Measurements from ENCODE around the gene DCDC1.

The DCDC1 gene

DNA sequence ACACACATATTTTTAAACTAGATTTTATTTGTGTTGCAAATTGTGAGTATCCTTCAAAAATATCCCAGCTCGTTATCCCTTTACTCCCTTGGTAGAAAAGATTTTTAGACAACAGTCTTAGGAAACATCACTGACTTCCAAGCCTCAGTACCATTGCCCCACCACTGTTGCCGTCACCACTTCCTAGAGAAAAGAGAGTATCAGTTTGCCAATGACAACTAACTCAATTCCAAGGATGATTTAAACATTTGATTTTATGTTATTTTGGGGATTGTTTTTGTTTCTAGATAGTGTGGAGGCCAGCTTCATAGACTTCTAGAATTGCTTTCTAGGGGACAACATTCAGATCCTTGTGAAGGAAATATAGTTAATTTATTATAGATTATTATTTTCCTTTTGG lies 509.4 kb downstream of the DCDC1 start:
- TF ChIP-seq EZH2phosphoT487 (IDR thresholded peaks at IDR 0.05; ENCODE audit: low read depth), result no peak
- TF ChIP-seq, protein P1, sequence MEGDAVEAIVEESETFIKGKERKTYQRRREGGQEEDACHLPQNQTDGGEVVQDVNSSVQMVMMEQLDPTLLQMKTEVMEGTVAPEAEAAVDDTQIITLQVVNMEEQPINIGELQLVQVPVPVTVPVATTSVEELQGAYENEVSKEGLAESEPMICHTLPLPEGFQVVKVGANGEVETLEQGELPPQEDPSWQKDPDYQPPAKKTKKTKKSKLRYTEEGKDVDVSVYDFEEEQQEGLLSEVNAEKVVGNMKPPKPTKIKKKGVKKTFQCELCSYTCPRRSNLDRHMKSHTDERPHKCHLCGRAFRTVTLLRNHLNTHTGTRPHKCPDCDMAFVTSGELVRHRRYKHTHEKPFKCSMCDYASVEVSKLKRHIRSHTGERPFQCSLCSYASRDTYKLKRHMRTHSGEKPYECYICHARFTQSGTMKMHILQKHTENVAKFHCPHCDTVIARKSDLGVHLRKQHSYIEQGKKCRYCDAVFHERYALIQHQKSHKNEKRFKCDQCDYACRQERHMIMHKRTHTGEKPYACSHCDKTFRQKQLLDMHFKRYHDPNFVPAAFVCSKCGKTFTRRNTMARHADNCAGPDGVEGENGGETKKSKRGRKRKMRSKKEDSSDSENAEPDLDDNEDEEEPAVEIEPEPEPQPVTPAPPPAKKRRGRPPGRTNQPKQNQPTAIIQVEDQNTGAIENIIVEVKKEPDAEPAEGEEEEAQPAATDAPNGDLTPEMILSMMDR (IDR thresholded peaks at IDR 0.05; ENCODE audit: low read depth, low read length), result no peak
- Histone ChIP-seq H4K20me1 (ENCODE audit: insufficient read depth, low read length) (no peaks in the 10 kb centered on the region), H3K4me1 (ENCODE audit: low read length) (no peaks in the 10 kb centered on the region), H3K27me3 (ENCODE audit: low read depth, low read length) (peaks cover 6% of the 10 kb centered on the region; the same call in 1 of the 2 replicates), H3K9ac (ENCODE audit: low read length) (no peak overlapping the region), H3K27ac (ENCODE audit: low read length) (no peak overlapping the region), H3K79me2 (ENCODE audit: low read length) (no peaks in the 10 kb centered on the region), H3K4me3 (ENCODE audit: low read length) (no peak overlapping the region), H3K9me3 (ENCODE audit: insufficient read depth, low read length) (no peaks in the 10 kb centered on the region), H2AFZ (ENCODE audit: low read depth, low read length) (no peak overlapping the region), H3K4me2 (ENCODE audit: low read length) (no peak overlapping the region), H3K36me3 (replicated peaks; ENCODE audit: low read depth, low read length) (no peaks in the 10 kb centered on the region)

- peaks cover 6% of the 10 kb centered on the region; the same call in 1 of the 2 replicates for H3K27me3 ChIP-seq (ENCODE audit: low read depth, low read length)
- H3K4me2 ChIP-seq (ENCODE audit: low read length), result no peak overlapping the region
- TF ChIP-seq, protein P1 (IDR thresholded peaks at IDR 0.05; ENCODE audit: low read depth, low read length), result no peak
- no peak for TF ChIP-seq EZH2phosphoT487 (IDR thresholded peaks at IDR 0.05; ENCODE audit: low read depth)
- H3K9ac ChIP-seq (ENCODE audit: low read length), result no peak overlapping the region
- H4K20me1 ChIP-seq (ENCODE audit: insufficient read depth, low read length), result no peaks in the 10 kb centered on the region
- H3K9me3 ChIP-seq (ENCODE audit: insufficient read depth, low read length), result no peaks in the 10 kb centered on the region
- H3K4me1 ChIP-seq (ENCODE audit: low read length), result no peaks in the 10 kb centered on the region
- no peaks in the 10 kb centered on the region for H3K36me3 ChIP-seq (replicated peaks; ENCODE audit: low read depth, low read length)
- H2AFZ ChIP-seq (ENCODE audit: low read depth, low read length), result no peak overlapping the region
- no peaks in the 10 kb centered on the region for H3K79me2 ChIP-seq (ENCODE audit: low read length)
- no peak overlapping the region for H3K4me3 ChIP-seq (ENCODE audit: low read length)
- no peak overlapping the region for H3K27ac ChIP-seq (ENCODE audit: low read length)
Measured at GRCh38 chr11:30859669-30860068, 509.9 kb downstream of the DCDC1 start.

- H4K20me1 ChIP-seq (ENCODE audit: insufficient read depth, low read length), result no peaks in the 10 kb centered on the region
- no peaks in the 10 kb centered on the region for H3K79me2 ChIP-seq (ENCODE audit: low read length)
- no peak overlapping the region for H3K27ac ChIP-seq (ENCODE audit: low read length)
- H3K27me3 ChIP-seq (ENCODE audit: low read depth, low read length), result peaks cover 6% of the 10 kb centered on the region; the same call in 1 of the 2 replicates
- TF ChIP-seq, protein P1 (IDR thresholded peaks at IDR 0.05; ENCODE audit: low read depth, low read length), result peak; percentile 73
- TF ChIP-seq EZH2phosphoT487 (IDR thresholded peaks at IDR 0.05; ENCODE audit: low read depth), result no peak
- H3K4me2 ChIP-seq (ENCODE audit: low read length), result peak overlapping the region; percentile 25; the same call in 1 of the 2 replicates
- H3K9me3 ChIP-seq (ENCODE audit: insufficient read depth, low read length), result no peaks in the 10 kb centered on the region
- H3K4me3 ChIP-seq (ENCODE audit: low read length), result no peak overlapping the region
- no peaks in the 10 kb centered on the region for H3K36me3 ChIP-seq (replicated peaks; ENCODE audit: low read depth, low read length)
- H3K9ac ChIP-seq (ENCODE audit: low read length), result no peak overlapping the region
- H3K4me1 ChIP-seq (ENCODE audit: low read length), result no peaks in the 10 kb centered on the region
- peak overlapping the region; percentile 53; the same call in 1 of the 2 replicates for H2AFZ ChIP-seq (ENCODE audit: low read depth, low read length)
Measured at GRCh38 chr11:30855383-30856006, 514.0 kb downstream of the DCDC1 start.

GRCh38 chr11:30853439-30853838 lies 516.1 kb downstream of the DCDC1 start:
- Histone ChIP-seq H3K4me1 (ENCODE audit: low read length) (no peaks in the 10 kb centered on the region), H3K4me2 (ENCODE audit: low read length) (no peak overlapping the region), H2AFZ (ENCODE audit: low read depth, low read length) (no peak overlapping the region), H4K20me1 (ENCODE audit: insufficient read depth, low read length) (no peaks in the 10 kb centered on the region), H3K9ac (ENCODE audit: low read length) (no peak overlapping the region), H3K27ac (ENCODE audit: low read length) (no peak overlapping the region), H3K79me2 (ENCODE audit: low read length) (no peaks in the 10 kb centered on the region), H3K9me3 (ENCODE audit: insufficient read depth, low read length) (no peaks in the 10 kb centered on the region), H3K27me3 (ENCODE audit: low read depth, low read length) (peaks cover 6% of the 10 kb centered on the region; the same call in 1 of the 2 replicates), H3K4me3 (ENCODE audit: low read length) (no peak overlapping the region), H3K36me3 (replicated peaks; ENCODE audit: low read depth, low read length) (no peaks in the 10 kb centered on the region)
- TF ChIP-seq, protein P1 (IDR thresholded peaks at IDR 0.05; ENCODE audit: low read depth, low read length), result no peak
- TF ChIP-seq EZH2phosphoT487 (IDR thresholded peaks at IDR 0.05; ENCODE audit: low read depth), result no peak
